ENCODE measurements around the gene ALDH1L2. TPM values are rescaled to one million over a fixed set of nuclear protein-coding genes. Genes with fewer than 3 reads are reported as not detected.

The ALDH1L2 gene
- polyA plus RNA-seq, 2 of the 4 experiments (the other 2 are of a cell fraction) = 2.4 to 28.1 TPM

GRCh38 chr12:105092336-105092735 lies 8.1 kb upstream of the ALDH1L2 start:
- no peak overlapping the region for H3K4me3 ChIP-seq
- H3K4me2 ChIP-seq = no peak overlapping the region
- no peaks in the 10 kb centered on the region for H3K4me1 ChIP-seq
- H3K9me3 ChIP-seq = no peaks in the 10 kb centered on the region
- POLR2A ChIA-PET = no interaction called here
- 87% methylated on average over 13 of the region's 13 CpGs for WGBS (ENCODE audit: missing lambda C conversion rate)
- H3K27ac ChIP-seq = no peak overlapping the region
- no peak for TF ChIP-seq BHLHE40 (IDR thresholded peaks at IDR 0.05; ENCODE audit: low read depth, low read length)
- no peak for TF ChIP-seq HMGXB4 (CRISPR knock-in tag; IDR thresholded peaks at IDR 0.05; ENCODE audit: borderline replicate concordance)
- TF ChIP-seq ZFP36 (IDR thresholded peaks at IDR 0.05; ENCODE audit: borderline replicate concordance, partially characterized antibody) = no peak
- TF ChIP-seq HOXB13 (CRISPR knock-in tag; IDR thresholded peaks at IDR 0.05; ENCODE audit: low read depth) = no peak
- no peak for TF ChIP-seq MAFK (IDR thresholded peaks at IDR 0.05; ENCODE audit: partially characterized antibody)
- TF ChIP-seq KDM5A (IDR thresholded peaks at IDR 0.05) = no peak
- no peak for TF ChIP-seq SREBF2 (IDR thresholded peaks at IDR 0.05)
- TF ChIP-seq NR3C1 (IDR thresholded peaks at IDR 0.05) = no peak
- no peak for TF ChIP-seq PHF8 (IDR thresholded peaks at IDR 0.05; ENCODE audit: borderline replicate concordance, low read depth)
- no peak for TF ChIP-seq EHF (CRISPR knock-in tag; IDR thresholded peaks at IDR 0.05)
- no peak for TF ChIP-seq NPAS2 (CRISPR knock-in tag; IDR thresholded peaks at IDR 0.05; ENCODE audit: borderline replicate concordance)
- TF ChIP-seq ZSCAN20 (CRISPR knock-in tag; IDR thresholded peaks at IDR 0.05) = no peak
- no peak for TF ChIP-seq CBX8 (IDR thresholded peaks at IDR 0.05)
- no peak for TF ChIP-seq FOSB (CRISPR knock-in tag; IDR thresholded peaks at IDR 0.05)
- no peak for TF ChIP-seq RNF2 (IDR thresholded peaks at IDR 0.05; ENCODE audit: borderline replicate concordance, low read depth)
- no peak for TF ChIP-seq RFX5 (IDR thresholded peaks at IDR 0.05)
- CTCF ChIA-PET = no interaction called here
- FAIRE-seq = no peak
- ATAC-seq = no peak
- no peak for DNase-seq (ENCODE audit: low read depth in 1 of 2, low spot score in 1 of 2)

DNA sequence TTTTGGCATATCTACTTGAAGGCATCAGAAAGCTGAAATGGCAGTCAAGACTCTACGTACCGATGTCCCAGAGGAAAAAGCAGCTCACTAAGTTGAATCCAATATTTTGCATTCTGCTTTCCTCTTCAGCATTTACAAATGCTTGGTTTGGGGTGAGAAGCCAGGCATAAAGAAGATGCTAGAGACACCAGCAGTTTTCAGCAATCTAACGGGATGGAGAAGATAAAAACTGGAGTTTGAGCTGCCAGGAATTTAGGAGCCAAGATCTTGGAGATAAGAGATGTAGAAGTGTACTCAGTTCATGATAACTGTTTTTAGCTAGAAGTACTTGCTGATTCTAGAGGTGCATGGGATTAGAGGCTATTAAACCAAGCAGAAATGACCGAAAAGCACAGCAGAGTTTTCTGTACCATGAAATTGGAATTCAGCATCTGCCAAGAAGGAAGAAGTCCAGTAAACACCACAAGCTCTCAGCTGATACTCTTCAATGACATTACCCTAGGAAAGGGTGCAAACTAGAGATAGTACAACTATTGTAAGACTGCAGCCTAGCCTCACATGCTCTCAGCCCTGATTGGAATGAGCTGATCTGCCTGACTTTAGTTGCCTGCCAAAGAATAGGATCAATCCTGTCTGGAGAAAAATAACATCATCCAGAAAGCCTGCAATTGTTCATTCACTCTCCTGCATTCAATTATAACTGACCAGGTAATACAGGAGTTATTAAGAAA lies 7.4 kb upstream of the ALDH1L2 start:
- ChIA-PET POLR2A (interaction anchor here (1.0 kb wide), 1 partner anchor 16 kb away, joined by 5 read pairs; the partner anchor contains the start of gene WASHC4), CTCF (interaction anchor here (0.6 kb wide), 1 partner anchor 16 kb away, joined by 3 read pairs; no protein-coding TSS in a partner anchor)
- DNase-seq (ENCODE audit: low read depth in 1 of 2, low spot score in 1 of 2) (no peak), ATAC-seq (peak; percentile 28 to 60; a peak in 2 of 6 replicates), FAIRE-seq (peak; percentile 23)
- peaks cover 1% of the 10 kb centered on the region; the same call in 2 of the 3 replicates for H3K9me3 ChIP-seq
- 56% methylated on average over 4 of the region's 4 CpGs for WGBS (ENCODE audit: missing lambda C conversion rate)
- TF ChIP-seq ESRRA (IDR thresholded peaks at IDR 0.05; ENCODE audit: borderline replicate concordance, low read length) = no peak
- no peak for TF ChIP-seq FOXS1 (CRISPR knock-in tag; IDR thresholded peaks at IDR 0.05)
- no peak for TF ChIP-seq RCOR1 (IDR thresholded peaks at IDR 0.05; ENCODE audit: low read depth, low read length)
- no peak for TF ChIP-seq MAFK (IDR thresholded peaks at IDR 0.05; ENCODE audit: partially characterized antibody)
- TF ChIP-seq EHF (CRISPR knock-in tag; IDR thresholded peaks at IDR 0.05) = no peak
- TF ChIP-seq CBX2 (IDR thresholded peaks at IDR 0.05; ENCODE audit: borderline replicate concordance, low read depth) = no peak
- no peak for TF ChIP-seq KDM1A (IDR thresholded peaks at IDR 0.05; ENCODE audit: low read depth)
- no peak for TF ChIP-seq HOXB5 (CRISPR knock-in tag; IDR thresholded peaks at IDR 0.05)
- no peak for TF ChIP-seq FOSL2 (IDR thresholded peaks at IDR 0.05)
- no peak for TF ChIP-seq FOSL2 (CRISPR knock-in tag; IDR thresholded peaks at IDR 0.05)
- no peak for TF ChIP-seq BHLHE40 (IDR thresholded peaks at IDR 0.05; ENCODE audit: low read depth, low read length)
- TF ChIP-seq, protein P1, sequence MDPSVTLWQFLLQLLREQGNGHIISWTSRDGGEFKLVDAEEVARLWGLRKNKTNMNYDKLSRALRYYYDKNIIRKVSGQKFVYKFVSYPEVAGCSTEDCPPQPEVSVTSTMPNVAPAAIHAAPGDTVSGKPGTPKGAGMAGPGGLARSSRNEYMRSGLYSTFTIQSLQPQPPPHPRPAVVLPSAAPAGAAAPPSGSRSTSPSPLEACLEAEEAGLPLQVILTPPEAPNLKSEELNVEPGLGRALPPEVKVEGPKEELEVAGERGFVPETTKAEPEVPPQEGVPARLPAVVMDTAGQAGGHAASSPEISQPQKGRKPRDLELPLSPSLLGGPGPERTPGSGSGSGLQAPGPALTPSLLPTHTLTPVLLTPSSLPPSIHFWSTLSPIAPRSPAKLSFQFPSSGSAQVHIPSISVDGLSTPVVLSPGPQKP (IDR thresholded peaks at IDR 0.05; ENCODE audit: low read depth, low read length) = no peak
- TF ChIP-seq ZNF302 (CRISPR knock-in tag; IDR thresholded peaks at IDR 0.05) = no peak
- TF ChIP-seq POLR2A (IDR thresholded peaks at IDR 0.05; ENCODE audit: low read length) = no peak
- no peak for TF ChIP-seq NFE2L2 (conservative IDR thresholded peaks at IDR 0.05; ENCODE audit: low read length)
- no peak for TF ChIP-seq REST (IDR thresholded peaks at IDR 0.05)
- no peak for TF ChIP-seq PHF8 (IDR thresholded peaks at IDR 0.05; ENCODE audit: borderline replicate concordance, low read depth)
- TF ChIP-seq HEYL (CRISPR knock-in tag; IDR thresholded peaks at IDR 0.05) = no peak
- no peak overlapping the region for H3K27ac ChIP-seq
- no peak overlapping the region for H3K4me3 ChIP-seq
- H3K4me1 ChIP-seq = no peaks in the 10 kb centered on the region
- H3K4me2 ChIP-seq = no peak overlapping the region
